B cell (primary cell): ENCODE data around the gene RECK. TPM values are rescaled to one million over a fixed set of nuclear protein-coding genes. Genes with fewer than 3 reads are reported as not detected.

ENCODE experiments used
- ATAC-seq: fragments of 200-7000 bp; cut with Tn5 transposase; one replicate; pipeline ENCODE4 v1.10.0; 2021; ENCODE audit warnings: low read depth, mild to moderate bottlenecking, moderate number of reproducible peaks, moderate library complexity
- CTCF ChIA-PET: fragments of 350-600 bp; sonication (Branson Sonifier 250); formaldehyde crosslinking; loops from one replicate; lab custom pipeline; 2021; ENCODE audit warnings: antibody characterized with exemption, inconsistent platforms; lab: Charles Lee
- POLR2A ChIA-PET: fragments of 350-600 bp; sonication (Branson Sonifier 250); formaldehyde crosslinking; loops from one replicate; lab custom pipeline; 2021; ENCODE audit warnings: antibody characterized with exemption; lab: Charles Lee
- DNase-seq: peaks from one replicate; pipeline ENCODE4 v3.0.0; 2013
- H2AFZ ChIP-seq: 2 replicates; pipeline ENCODE4 v1.6.1; 2012; ENCODE audit warnings: mild to moderate bottlenecking, low read depth, low read length; ENCODE audit not compliant: insufficient read depth, poor library complexity, severe bottlenecking
- H3K27ac ChIP-seq, 2 donors: 1 replicate in 1 of 2; 2 replicates in 1 of 2; pipeline ENCODE4 v1.5.1; 2012 to 2013; ENCODE audit warnings: low read length in 2 of 2, mild to moderate bottlenecking in 2 of 2, moderate library complexity in 1 of 2
- H3K27me3 ChIP-seq, 4 experiments: fragments of 200-600 bp in 1 of 4; sonication (generic) in 1 of 4; replicated peaks in 1 of 4; 1 replicate in 2 of 4; 2 replicates in 2 of 4; pipeline versions ENCODE4 v1.6.1 to v1.7.0; 2013 to 2016; ENCODE audit warnings: low read length in 3 of 4, mild to moderate bottlenecking in 2 of 4, mixed read lengths in 1 of 4, moderate library complexity in 1 of 4; ENCODE audit not compliant: insufficient read depth in 4 of 4, control insufficient read depth in 3 of 4; ENCODE audit errors: control extremely low read depth in 1 of 4
- H3K36me3 ChIP-seq, 2 experiments: replicated peaks in 1 of 2; 1 replicate in 1 of 2; 2 replicates in 1 of 2; pipeline versions ENCODE4 v1.6.1 to v1.7.1; 2013; ENCODE audit warnings: low read length in 1 of 2; ENCODE audit not compliant: insufficient read depth in 2 of 2, control insufficient read depth in 1 of 2; ENCODE audit errors: control extremely low read depth in 1 of 2, extremely low read depth in 1 of 2
- H3K4me1 ChIP-seq, 2 donors: fragments of 200-600 bp in 1 of 2; sonication (generic) in 1 of 2; 1 replicate in 1 of 2; 2 replicates in 1 of 2; pipeline versions ENCODE4 v1.5.1 to v1.6.1; 2013 to 2017; ENCODE audit warnings: low read length in 2 of 2; ENCODE audit not compliant: control insufficient read depth in 2 of 2, insufficient read depth in 2 of 2
- H3K4me2 ChIP-seq: replicated peaks from 2 replicates; pipeline ENCODE3; 2012; ENCODE audit warnings: mild to moderate bottlenecking, low read depth, low read length; ENCODE audit not compliant: poor library complexity, severe bottlenecking
- H3K4me3 ChIP-seq, 5 experiments: fragments of 200-600 bp in 1 of 5; sonication (generic) in 1 of 5; 1 replicate in 3 of 5; 2 replicates in 2 of 5; pipeline versions ENCODE4 v1.5.1 to v1.7.0; 2011 to 2016; ENCODE audit warnings: low read length in 4 of 5, mild to moderate bottlenecking in 4 of 5, low read depth in 2 of 5, control low read depth in 1 of 5, moderate library complexity in 1 of 5; ENCODE audit not compliant: insufficient read depth in 1 of 5; ENCODE audit errors: control extremely low read depth in 1 of 5, extremely low read depth in 1 of 5
- H3K79me2 ChIP-seq: fragments of 200-600 bp; sonication (generic); one replicate; pipeline ENCODE4 v1.6.0; 2016; ENCODE audit warnings: low read length; ENCODE audit not compliant: control insufficient read depth, insufficient read depth
- H3K9ac ChIP-seq: fragments of 200-600 bp; sonication (generic); 2 replicates; pipeline ENCODE4 v1.6.1; 2017; ENCODE audit warnings: mild to moderate bottlenecking, low read length, moderate library complexity
- H3K9me3 ChIP-seq, 3 donors: one replicate each; pipeline versions ENCODE4 v1.6.1 to v1.7.1; 2013; ENCODE audit warnings: low read length in 2 of 3; ENCODE audit not compliant: control insufficient read depth in 2 of 3, insufficient read depth in 1 of 3; ENCODE audit errors: control extremely low read depth in 1 of 3
- H4K20me1 ChIP-seq: 2 replicates; pipeline ENCODE4 v1.6.0; 2012; ENCODE audit warnings: mild to moderate bottlenecking, low read length; ENCODE audit not compliant: insufficient read depth, control insufficient read depth, poor library complexity, severe bottlenecking
- H3K27ac Mint-ChIP-seq: one replicate; pipeline ENCODE4 v1.8.0; 2021; ENCODE audit warnings: mixed read lengths
- H3K27me3 Mint-ChIP-seq: one replicate; pipeline ENCODE4 v1.8.0; 2021; ENCODE audit warnings: mixed read lengths
- H3K4me1 Mint-ChIP-seq: one replicate; pipeline ENCODE4 v1.8.0; 2021; ENCODE audit warnings: mixed read lengths
- H3K4me3 Mint-ChIP-seq: one replicate; pipeline ENCODE4 v1.8.0; 2021; ENCODE audit warnings: mixed read lengths
- H3K9me3 Mint-ChIP-seq: one replicate; pipeline ENCODE4 v1.8.0; 2022; ENCODE audit warnings: mixed read lengths; ENCODE audit not compliant: insufficient read depth
- CTCF ChIP-seq: fragments of 200-600 bp; IDR thresholded peaks from one replicate; pipeline ENCODE4 v1.8.0; 2022; ENCODE audit warnings: antibody characterized with exemption, mild to moderate bottlenecking
- EZH2 ChIP-seq: IDR thresholded peaks from 2 replicates; pipeline ENCODE4 v1.6.1; 2012; ENCODE audit warnings: borderline replicate concordance, low read depth, mild to moderate bottlenecking, moderate library complexity, low read length; ENCODE audit not compliant: insufficient read depth, poor library complexity, severe bottlenecking
- WGBS: methylation state at CpG from one replicate; pipeline ENCODE4 v1.1.5; 2013; ENCODE audit warnings: missing lambda C conversion rate; ENCODE audit not compliant: insufficient coverage; 5-methylcytosine and 5-hydroxymethylcytosine counted together
- intact Hi-C: fragments of 100-400 bp; cut with micrococcal nuclease; formaldehyde crosslinking; loops from one replicate; pipeline ENCODE4 v1.10.0; 2022
- polyA plus RNA-seq: library from polyadenylated mRNA; depleted of rRNA; stranded (reverse); fragments of >200 nt; gene quantifications from 2 replicates; pipeline ENCODE4 v1.2.3, GENCODE V29; 2012
- total RNA-seq, 2 donors: library from RNA; stranded (reverse); fragments of 120-200 nt in 1 of 2; gene quantifications; 1 replicate in 1 of 2; 2 replicates in 1 of 2; pipeline versions ENCODE4 v1.2.3 to v1.2.4, GENCODE V29; 2013 to 2022

Gene RECK
- total and polyA plus RNA-seq, 2 donors (not counting 1 experiment from before 2014, with no cell fraction given), result 5.6 to 7.7 TPM

GRCh38 chr9:36040271-36040925 is 3.7 kb downstream of the RECK start:
- Histone ChIP-seq H3K9me3 (no peaks in the 10 kb centered on the region), H3K27me3 (peaks cover 0 to 3% (median 0%) of the 10 kb centered on the region in 4 experiments), H3K4me3 (no peak overlapping the region), H3K79me2 (peaks cover 30% of the 10 kb centered on the region), H2AFZ (no peak overlapping the region), H3K9ac (no peak overlapping the region), H4K20me1 (no peaks in the 10 kb centered on the region), H3K4me2 (no peak overlapping the region), H3K4me1 (peaks cover 19 to 23% of the 10 kb centered on the region in 2 donors), H3K27ac (no peak overlapping the region), H3K36me3 (no peaks in the 10 kb centered on the region)
- Mint-ChIP-seq H3K4me1 (peaks cover 47% of the 10 kb centered on the region), H3K9me3 (no peaks in the 10 kb centered on the region), H3K4me3 (no peak overlapping the region), H3K27ac (no peak overlapping the region), H3K27me3 (no peaks in the 10 kb centered on the region)
- 100% methylated on average over 1 of the region's 1 CpG for WGBS
- intact Hi-C loops, result no loop called here
- TF ChIP-seq EZH2 (no peak), CTCF (no peak)
- ChIA-PET POLR2A (no interaction called here), CTCF (interaction anchor here (3.3 kb wide), 1 partner anchor 17 kb away, joined by 18 read pairs; no protein-coding TSS in a partner anchor)
- DNase-seq, result no peak
- ATAC-seq, result no peak

- peaks cover 38% of the 10 kb centered on the region for H3K79me2 ChIP-seq
- H3K36me3 ChIP-seq, result no peaks in the 10 kb centered on the region
- DNase-seq (no peak), ATAC-seq (no peak)
- ChIA-PET POLR2A (no interaction called here), CTCF (interaction anchor here (0.6 to 1.4 kb wide), 4 partner anchors 9 to 160 kb away, joined by 3 to 4 read pairs (median 3); no protein-coding TSS in a partner anchor)
- peak overlapping the region; percentile 24 for H3K4me2 ChIP-seq
- H3K4me1 Mint-ChIP-seq, result peaks cover 45% of the 10 kb centered on the region
- peak overlapping the region in 1 of 2 donors; percentile 37 for H3K27ac ChIP-seq
- H4K20me1 ChIP-seq, result no peaks in the 10 kb centered on the region
- H3K9ac ChIP-seq, result no peak overlapping the region
- no peaks in the 10 kb centered on the region for H3K27me3 ChIP-seq
- no peak overlapping the region for H3K4me3 ChIP-seq
- 0% methylated on average over 1 of the region's 1 CpG for WGBS
- H3K4me3 Mint-ChIP-seq, result no peak overlapping the region
- peak overlapping the region; percentile 16 for H2AFZ ChIP-seq
- intact Hi-C loops, result no loop called here
- H3K27ac Mint-ChIP-seq, result peak overlapping the region; percentile 27
- H3K4me1 ChIP-seq, result peaks cover 16 to 20% of the 10 kb centered on the region in 2 donors
- no peaks in the 10 kb centered on the region for H3K9me3 Mint-ChIP-seq
- TF ChIP-seq EZH2 (no peak), CTCF (no peak)
- H3K27me3 Mint-ChIP-seq, result no peaks in the 10 kb centered on the region
- no peaks in the 10 kb centered on the region for H3K9me3 ChIP-seq
Observed at GRCh38 chr9:36041506-36041905, 4.8 kb downstream of the RECK start.
